Cortex of kidney (tissue), 1 donor: Measurements from ENCODE around the gene MOB3B.

Source experiments
- DNase-seq: peaks from one replicate; lab custom pipeline; 2025; lab: John Stamatoyannopoulos, UW

Gene MOB3B

DNA sequence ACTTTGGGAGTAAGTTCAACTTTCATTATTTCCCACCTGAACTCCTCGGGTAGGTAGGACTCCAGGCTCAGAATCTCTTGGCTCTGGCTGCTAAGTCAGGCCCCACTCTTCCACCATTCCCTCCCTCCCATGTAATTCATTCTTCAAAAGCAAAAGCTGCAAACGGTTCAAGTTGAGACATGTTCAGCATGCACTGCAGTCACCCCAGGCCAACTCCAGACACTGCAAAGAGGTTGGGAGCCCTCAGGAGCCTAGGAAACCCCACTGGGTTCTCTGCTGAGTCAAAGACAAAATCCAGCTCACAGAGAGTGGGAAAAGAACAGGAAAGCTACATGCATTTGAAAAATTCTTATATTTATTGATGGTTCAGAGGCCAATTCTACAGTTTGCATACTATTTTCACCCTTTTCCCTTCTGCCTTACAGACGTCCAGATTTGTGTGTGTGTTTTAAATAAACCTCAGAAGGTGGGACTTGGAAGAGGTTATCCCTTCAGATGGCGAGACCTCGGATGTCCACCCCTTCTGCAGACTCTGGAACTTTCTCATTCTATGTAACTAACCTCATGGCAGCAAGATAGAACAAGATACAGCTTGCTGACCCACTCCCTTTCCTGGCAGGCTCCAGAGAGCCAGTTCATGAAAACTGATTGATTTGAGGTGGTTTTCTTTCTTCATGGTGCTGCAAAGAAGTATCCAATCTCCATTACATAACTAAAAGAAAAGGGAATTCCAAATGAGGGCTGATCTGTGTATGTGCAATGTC, 167.0 kb downstream of the MOB3B start:
- DNase-seq, result no peak

- no peak for DNase-seq
Observed at GRCh38 chr9:27361492-27361891, 168.1 kb downstream of the MOB3B start.

DNA sequence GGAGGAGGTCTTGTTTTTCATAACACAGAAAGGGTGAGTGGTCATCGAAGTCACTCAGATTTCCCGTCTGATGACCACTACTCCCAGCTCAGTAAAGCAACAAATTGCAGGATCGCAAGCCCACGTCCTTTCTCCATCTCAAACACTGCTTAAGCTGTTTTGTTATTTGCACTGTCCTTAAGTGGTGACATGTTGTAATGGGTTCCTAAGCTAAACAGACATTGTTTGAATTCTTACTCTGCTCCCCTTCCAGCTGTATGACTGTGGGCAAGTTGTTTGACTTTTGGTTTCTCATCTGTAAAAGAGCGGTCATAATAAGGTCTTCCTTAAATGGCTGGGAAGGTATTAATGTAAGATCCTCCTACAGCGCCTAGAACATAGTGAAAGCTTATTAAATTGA, 169.9 kb downstream of the MOB3B start:
- no peak for DNase-seq

DNA sequence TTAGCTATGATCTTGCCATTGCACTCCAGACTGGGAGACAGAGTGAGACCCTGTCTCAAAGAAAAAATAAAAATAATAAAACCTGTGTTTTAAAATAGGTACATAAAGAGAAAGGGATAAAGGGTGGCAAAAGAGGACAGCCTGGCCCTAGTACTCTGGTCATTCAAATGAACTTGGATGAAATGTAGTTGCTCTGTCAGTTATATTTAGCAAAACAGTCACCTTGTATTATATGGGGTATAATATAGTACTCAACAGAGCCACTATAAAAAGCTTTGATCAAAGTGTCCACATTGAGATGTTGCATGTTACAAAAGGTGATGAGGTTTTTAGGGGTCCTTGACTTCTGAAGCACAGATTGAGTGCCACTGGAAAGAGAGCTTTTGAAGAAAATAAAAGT, 171.6 kb downstream of the MOB3B start:
- DNase-seq, result no peak

GRCh38 chr9:27356446-27356845, 173.2 kb downstream of the MOB3B start:
- DNase-seq, result no peak

DNA sequence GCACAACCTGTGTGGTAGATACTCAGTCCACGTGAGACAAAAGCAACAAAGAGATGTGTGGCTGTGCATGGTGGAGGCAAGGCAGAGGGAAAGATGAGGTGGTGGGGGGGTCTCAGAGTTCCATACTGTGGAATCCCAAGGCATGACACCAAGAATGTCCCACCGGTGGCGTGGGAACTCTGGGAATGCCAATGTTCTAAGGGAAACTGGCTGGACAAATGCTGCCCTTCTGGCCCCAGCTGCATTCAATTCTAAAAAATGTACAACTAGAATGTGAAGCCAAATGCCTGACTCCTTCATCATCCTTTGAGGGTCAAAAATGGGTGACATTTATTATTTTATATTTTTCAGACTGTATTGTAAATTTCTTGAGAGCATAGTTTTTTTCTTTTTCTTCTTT, 174.4 kb downstream of the MOB3B start:
- no peak for DNase-seq

DNA sequence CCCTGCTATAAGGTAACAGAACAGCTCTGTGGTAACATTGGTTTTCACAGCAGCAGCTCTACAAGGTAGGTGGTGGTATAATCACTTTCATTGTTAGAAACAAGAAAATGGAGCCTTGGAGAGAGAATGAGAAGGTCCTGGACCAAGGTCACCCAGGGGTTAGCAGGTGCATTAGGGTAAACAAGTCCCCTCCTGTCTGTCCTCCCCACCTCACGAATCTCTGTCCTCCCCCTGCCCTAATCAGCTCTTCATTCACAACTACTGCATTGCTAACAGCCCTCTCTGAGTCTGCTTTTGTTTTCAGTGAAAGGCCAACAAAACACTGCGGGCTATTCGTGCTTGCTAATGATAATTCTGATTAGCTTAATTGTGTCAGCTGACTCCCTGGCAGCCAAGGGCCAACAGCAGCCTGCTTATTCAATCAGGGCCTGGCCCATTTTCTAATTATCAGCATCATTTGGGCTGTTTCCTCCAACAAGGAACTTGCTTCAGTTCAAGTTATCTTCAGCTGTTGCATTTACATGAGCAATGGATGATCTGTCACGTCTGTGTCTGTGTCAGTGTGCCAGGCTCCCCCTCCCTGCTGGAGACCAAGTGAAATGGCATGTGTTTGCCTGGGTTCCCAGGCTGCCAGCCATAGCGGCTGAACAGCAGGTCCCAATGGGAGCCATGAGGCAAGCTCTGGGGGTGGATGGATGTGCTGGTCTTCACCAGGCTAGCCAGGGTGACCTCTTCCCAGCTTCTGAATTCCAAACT, 176.0 kb downstream of the MOB3B start:
- DNase-seq, result no peak

DNA sequence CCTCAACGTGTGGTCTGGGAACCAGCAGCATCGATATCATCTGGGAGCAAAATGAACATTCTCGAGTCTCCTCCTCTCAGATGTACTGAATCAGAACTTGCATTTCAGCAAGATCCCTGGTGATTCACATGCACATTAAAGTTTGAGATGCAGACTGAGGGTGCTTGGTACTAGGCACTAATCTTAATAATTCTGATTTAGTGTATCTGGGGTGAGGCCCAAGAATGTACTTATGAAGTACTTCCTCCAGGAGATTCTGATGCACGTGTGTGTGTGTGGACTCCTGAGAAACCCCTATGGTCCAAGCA, 176.5 kb downstream of the MOB3B start:
- no peak for DNase-seq

DNA sequence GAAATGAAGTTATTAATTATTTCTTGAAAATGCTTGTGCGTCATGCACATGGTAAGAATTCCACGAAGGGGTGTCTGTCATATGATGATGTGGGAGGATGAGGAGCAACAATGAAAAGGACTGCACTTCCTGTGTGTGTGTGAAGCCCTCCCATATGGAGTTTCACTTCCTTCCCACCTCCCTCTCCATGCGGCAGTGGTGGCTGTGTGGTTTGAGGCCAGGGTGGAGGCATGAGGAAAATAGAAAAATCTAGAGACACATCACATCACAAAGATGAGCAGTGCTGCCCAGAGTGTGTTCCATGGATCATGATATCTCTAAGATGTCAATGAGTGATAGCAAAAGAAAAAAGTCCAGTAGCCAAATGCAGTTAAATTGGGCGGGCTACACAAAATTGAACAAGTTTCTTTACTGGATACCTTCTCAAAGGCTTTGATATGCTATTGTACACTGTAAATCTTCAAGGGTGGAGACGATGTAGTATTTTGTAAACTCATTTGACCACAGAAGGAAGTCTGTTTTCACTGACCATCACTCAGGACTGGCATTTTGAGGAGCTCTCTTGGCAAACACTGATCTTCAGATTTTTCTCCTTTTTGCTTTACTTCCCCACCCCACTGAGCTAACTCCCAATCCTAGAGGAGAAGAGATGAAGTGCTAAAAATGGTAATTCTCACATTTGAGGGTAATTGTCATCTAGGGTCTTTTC, 177.0 kb downstream of the MOB3B start:
- no peak for DNase-seq

DNA sequence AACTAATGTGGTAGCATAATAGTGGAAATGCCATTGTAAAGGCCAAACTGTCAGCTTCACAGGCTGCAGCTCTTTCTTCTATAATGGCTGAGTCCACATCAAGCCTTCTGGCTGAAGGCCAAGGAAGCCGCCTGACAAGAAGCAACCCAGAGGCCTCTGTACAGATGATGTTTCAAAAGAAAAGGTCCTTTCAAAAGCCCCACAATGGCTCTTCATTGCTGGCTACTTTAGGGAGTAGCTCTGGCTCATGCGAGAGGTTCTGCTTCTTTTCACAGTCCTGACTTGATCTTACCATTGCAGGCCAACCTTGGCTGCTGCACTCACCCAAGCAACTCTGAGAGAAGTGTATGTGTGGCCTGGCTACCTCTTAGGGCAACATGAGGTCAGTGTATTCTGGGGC, 178.2 kb downstream of the MOB3B start:
- DNase-seq, result no peak

- DNase-seq, result no peak
Observed at GRCh38 chr9:27350382-27350976, 179.1 kb downstream of the MOB3B start.

GRCh38 chr9:27349698-27350080, 179.9 kb downstream of the MOB3B start:
- no peak for DNase-seq

- no peak for DNase-seq
Observed at GRCh38 chr9:27348785-27349697, 180.6 kb downstream of the MOB3B start.

- no peak for DNase-seq
Observed at GRCh38 chr9:27347889-27348288, 181.7 kb downstream of the MOB3B start.

DNA sequence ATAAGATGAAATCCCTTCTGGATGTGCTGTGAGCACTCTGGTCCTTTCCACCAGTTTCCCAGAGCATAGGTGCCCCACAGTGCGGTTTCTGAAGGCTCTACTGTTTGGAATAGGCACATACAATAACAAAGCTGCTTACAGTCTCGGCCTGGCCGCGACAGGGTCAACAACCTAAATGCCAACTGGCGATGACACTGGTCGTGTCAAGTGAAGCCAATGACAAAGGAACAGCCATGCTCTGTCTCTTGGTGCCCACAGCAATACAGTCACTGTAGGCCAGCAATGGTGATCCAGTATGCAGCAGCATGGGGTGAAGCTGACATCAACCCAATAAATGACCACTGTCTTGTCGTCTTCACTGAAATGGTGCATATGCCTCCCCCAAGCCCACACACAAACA, 184.8 kb downstream of the MOB3B start:
- no peak for DNase-seq

DNA sequence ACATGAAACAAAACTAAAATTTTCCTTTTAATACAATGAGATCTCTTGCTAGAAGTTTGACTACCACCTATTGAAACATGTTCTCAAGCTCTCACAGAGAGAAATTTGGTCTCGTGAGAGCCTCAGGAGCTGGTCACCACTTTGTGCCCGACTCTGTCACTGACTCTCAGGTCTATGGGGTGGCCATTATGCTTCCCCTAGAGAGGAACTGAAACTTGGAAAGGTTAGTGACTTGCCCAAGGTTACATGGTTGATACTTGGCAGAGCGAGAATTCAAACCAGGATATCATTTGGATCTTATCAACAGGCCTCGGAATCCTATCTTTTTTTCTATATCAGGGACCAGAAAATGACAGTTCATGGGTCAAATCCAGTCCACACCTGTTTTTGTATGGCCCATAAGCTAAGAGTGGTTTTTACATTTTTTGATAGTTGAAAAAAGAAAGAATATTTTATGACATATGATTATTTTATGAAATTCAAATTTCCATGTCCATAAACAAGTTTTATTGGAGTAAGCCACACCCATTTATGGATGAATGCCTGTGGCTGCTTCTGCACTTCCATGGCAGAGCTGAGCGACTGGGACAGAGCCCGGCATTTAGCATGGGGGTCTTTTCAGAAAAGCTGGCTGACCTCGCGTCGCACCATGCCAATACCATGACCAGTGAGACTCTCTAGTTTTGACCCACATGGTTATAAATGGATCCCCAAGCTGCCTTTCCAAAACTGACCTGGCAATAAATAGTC, 187.9 kb downstream of the MOB3B start:
- DNase-seq, result no peak

- no peak for DNase-seq
Observed at GRCh38 chr9:27340961-27341511, 188.6 kb downstream of the MOB3B start.

DNA sequence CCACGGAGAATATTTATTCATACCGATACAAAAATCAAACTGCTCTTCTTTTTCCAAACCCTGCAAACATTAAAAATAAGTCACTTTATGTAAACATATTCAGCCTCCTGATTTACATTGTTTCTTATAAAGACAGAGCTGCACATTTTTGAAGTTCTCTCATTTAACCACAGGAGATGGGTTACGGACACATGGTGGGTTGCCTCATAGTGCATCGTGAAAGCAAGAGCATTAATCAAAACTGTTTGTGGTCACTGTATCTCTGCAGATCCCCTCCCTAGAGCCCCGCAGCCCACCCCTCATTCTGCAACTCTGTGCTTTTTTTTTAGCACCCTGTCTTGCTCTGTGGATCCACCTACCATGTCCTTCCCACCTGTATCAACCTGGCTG, 189.3 kb downstream of the MOB3B start:
- no peak for DNase-seq

- DNase-seq, result no peak
Observed at GRCh38 chr9:27339661-27340284, 189.8 kb downstream of the MOB3B start.

GRCh38 chr9:27338527-27338903, 191.1 kb downstream of the MOB3B start:
- DNase-seq, result no peak
